ENCODE data around the gene PRR22. TPM values are rescaled to one million over a fixed set of nuclear protein-coding genes. Genes with fewer than 3 reads are reported as not detected.
A peak's percentile ranks its signal among the peaks of the same experiment; 100 is the strongest.

PRR22 gene
- total RNA-seq, result 1 to 10 TPM; 4.6 to 9.9 TPM

DNA sequence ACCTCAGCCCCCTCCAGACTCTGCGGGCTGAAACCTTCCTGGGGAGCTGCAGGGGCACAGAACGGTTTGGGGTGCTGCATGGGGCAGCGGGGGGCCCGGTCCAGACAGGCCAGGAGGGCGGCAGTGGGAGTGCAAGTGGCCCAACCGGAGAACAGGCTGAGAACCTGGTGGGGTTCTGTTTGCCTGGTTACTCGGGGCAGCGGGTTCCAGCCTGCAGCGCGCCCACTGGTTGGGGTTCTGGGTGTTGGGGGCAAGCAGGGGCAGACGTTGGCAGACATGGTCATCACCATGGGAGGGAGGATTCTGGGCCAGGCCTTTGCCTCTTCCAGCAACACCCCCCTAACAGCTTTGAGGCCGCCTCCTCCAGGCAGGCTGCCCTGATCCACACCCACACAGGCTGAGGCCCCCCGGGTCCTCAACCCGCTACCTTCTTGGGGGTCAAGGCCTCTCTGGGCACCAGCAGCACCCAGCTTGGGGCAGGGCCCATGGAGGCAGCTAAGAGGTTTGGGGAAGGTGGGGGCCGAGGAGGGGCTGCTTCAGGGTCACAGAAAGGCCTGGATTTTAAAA is at the start of gene PRR22:
PRR22 (minus strand) TSS at position 166 of the 567 bp plus-strand sequence; CDS start at position 80, 86 bp downstream.
- Mint-ChIP-seq H3K27me3 (no peaks in the 10 kb centered on the region), H3K9me3 (no peaks in the 10 kb centered on the region), H3K4me3 (no peak within 1 kb of the TSS), H3K36me3 (ENCODE audit: low read depth) (peaks cover 40% of the 10 kb centered on the region), H3K27ac (no peak within 1 kb of the TSS), H3K4me1 (no peaks in the 10 kb centered on the region)
- no peak for ATAC-seq (replicated peaks)

DNA sequence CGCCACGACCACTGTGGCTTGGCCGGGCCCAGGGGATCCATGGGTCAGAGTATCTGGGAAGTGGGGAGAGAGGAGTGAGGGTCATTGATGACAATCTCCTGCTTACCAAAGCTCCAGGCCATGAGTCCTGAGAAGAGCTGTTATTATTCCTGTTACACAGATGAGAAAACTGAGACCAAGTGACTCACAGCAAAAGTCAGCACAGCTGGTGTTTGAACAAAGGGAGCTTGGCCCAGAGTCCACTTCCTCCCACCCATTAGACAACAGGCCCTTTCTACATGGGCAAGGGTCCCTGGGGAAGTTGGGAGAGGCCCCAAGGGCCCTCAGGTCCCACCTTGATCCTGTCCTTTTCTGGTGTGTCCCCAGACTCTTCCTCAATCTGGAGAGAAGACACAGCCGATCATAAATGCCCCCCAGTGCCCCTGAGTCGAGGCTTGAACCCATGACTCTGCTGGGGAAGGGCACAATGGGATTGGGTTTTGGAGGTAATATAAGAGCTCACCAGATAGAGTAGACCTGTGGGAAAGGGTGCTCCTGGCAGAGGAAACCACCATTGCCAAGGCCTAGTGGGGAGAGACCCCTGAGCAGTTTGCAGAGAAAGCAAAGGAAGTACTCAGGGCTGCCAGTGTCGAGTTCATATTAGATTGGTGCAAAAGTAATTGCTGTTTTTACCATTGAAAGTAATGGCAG is 48.1 kb upstream of the PRR22 start:
- Mint-ChIP-seq H3K4me1 (no peaks in the 10 kb centered on the region), H3K27me3 (no peaks in the 10 kb centered on the region), H3K9me3 (no peaks in the 10 kb centered on the region), H3K4me3 (no peak overlapping the region), H3K27ac (no peak overlapping the region), H3K36me3 (ENCODE audit: low read depth) (peaks cover 6% of the 10 kb centered on the region)
- ATAC-seq (replicated peaks), result no peak

DNA sequence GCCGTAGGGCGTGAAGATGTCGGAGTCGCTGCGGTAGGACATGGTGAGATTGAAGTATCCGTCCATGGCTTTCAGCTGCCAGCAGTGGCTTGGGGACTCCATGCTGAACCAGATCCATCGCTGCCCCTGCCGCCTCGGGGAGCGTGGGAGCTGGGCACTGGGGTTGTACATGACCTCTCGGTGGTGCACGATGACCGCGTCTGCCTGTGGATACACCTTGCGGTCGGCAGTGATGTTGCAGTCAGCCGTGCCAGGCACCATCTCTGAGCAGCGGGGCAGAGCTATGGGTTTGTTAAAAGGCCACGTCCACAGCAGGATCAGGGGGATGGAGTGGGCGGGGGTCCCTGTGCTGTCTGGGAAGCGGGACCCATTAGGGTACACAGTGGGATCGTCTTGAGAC is 47.5 kb upstream of the PRR22 start:
- no peaks in the 10 kb centered on the region for H3K9me3 Mint-ChIP-seq
- no peaks in the 10 kb centered on the region for H3K27me3 Mint-ChIP-seq
- H3K4me1 Mint-ChIP-seq, result no peaks in the 10 kb centered on the region
- H3K4me3 Mint-ChIP-seq, result no peak overlapping the region
- ATAC-seq (replicated peaks), result no peak
- peaks cover 6% of the 10 kb centered on the region for H3K36me3 Mint-ChIP-seq (ENCODE audit: low read depth)
- no peak overlapping the region for H3K27ac Mint-ChIP-seq

DNA sequence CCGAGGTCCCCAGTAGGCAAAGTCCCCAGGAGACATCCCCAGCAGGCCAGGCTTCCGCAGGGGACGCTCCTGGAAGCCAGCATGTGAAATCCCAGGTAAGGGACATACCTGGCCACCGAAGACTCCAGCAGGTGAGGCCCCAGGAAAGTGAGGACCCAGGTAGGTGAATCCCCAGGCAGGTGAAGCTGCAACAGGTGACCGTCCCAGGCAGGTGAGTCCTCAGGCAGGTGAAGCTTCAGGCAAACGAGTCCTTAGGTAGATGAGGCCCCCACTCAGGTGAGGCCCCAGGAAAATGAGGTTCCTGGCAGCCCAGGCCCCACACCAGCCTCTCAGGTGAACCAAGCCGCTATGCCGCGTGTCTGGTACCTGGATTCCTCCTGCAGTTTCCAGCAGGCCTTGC is 46.6 kb upstream of the PRR22 start:
- Mint-ChIP-seq H3K36me3 (ENCODE audit: low read depth) (peaks cover 6% of the 10 kb centered on the region), H3K4me1 (no peaks in the 10 kb centered on the region), H3K27ac (no peak overlapping the region), H3K9me3 (no peaks in the 10 kb centered on the region), H3K27me3 (no peaks in the 10 kb centered on the region), H3K4me3 (no peak overlapping the region)
- no peak for ATAC-seq (replicated peaks)

- Mint-ChIP-seq H3K27me3 (no peaks in the 10 kb centered on the region), H3K36me3 (ENCODE audit: low read depth) (peaks cover 6% of the 10 kb centered on the region), H3K9me3 (no peaks in the 10 kb centered on the region), H3K4me3 (peak overlapping the region; percentile 90), H3K27ac (no peak overlapping the region), H3K4me1 (no peaks in the 10 kb centered on the region)
- ATAC-seq (replicated peaks), result no peak
Measured at GRCh38 chr19:5829567-5830310, 45.2 kb upstream of the PRR22 start.

GRCh38 chr19:5828661-5829566 is 44.4 kb upstream of the PRR22 start:
- no peaks in the 10 kb centered on the region for H3K9me3 Mint-ChIP-seq
- ATAC-seq (replicated peaks), result no peak

DNA sequence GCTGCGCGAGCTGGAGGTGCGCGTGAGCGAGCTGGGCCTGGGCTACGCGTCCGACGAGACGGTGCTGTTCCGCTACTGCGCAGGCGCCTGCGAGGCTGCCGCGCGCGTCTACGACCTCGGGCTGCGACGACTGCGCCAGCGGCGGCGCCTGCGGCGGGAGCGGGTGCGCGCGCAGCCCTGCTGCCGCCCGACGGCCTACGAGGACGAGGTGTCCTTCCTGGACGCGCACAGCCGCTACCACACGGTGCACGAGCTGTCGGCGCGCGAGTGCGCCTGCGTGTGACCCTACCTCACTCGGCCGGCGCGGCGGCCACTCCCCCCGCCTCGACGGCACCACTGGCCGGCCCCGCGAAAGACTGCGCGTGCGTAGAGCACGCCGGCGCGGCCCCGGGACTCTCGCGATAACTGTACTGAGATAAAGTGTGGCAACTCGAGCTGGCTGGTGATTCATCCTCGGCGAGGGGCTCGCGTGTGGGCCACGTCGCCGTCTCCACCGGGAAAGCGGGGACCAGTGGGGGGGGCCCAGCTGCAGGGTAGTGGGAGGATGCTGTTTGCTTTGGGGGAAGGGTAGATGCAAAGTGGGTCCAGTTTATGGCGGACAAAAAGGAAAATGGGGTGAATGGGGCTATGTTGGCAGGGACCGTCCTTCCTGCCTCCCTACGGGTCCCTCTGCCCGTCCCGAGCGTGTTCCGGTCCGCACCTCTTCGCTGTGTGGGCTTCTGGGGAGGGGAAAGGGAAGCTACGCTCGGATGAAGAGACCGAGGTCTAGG is 43.5 kb upstream of the PRR22 start:
- Mint-ChIP-seq H3K27me3 (no peaks in the 10 kb centered on the region), H3K27ac (peak overlapping the region; percentile 96), H3K36me3 (ENCODE audit: low read depth) (peaks cover 6% of the 10 kb centered on the region), H3K9me3 (no peaks in the 10 kb centered on the region), H3K4me1 (no peaks in the 10 kb centered on the region), H3K4me3 (peak overlapping the region; percentile 90)
- ATAC-seq (replicated peaks), result peak; percentile 89

More at GRCh38 chr19:5828661-5829566, 44.4 kb upstream of the PRR22 start:
- Mint-ChIP-seq H3K4me3 (peak overlapping the region; percentile 90), H3K36me3 (ENCODE audit: low read depth) (peaks cover 6% of the 10 kb centered on the region), H3K4me1 (no peaks in the 10 kb centered on the region), H3K27me3 (no peaks in the 10 kb centered on the region), H3K27ac (peak overlapping the region; percentile 96)

- H3K4me1 Mint-ChIP-seq, result no peaks in the 10 kb centered on the region
- H3K27ac Mint-ChIP-seq, result peak overlapping the region; percentile 95
- H3K27me3 Mint-ChIP-seq, result no peaks in the 10 kb centered on the region
- H3K9me3 Mint-ChIP-seq, result no peaks in the 10 kb centered on the region
- H3K36me3 Mint-ChIP-seq (ENCODE audit: low read depth), result peaks cover 6% of the 10 kb centered on the region
- no peak for ATAC-seq (replicated peaks)
- peak overlapping the region; percentile 90 for H3K4me3 Mint-ChIP-seq
Measured at GRCh38 chr19:5827342-5827890, 42.9 kb upstream of the PRR22 start.

GRCh38 chr19:5826531-5827341 is 42.2 kb upstream of the PRR22 start:
- peaks cover 6% of the 10 kb centered on the region for H3K36me3 Mint-ChIP-seq (ENCODE audit: low read depth)
- H3K27me3 Mint-ChIP-seq, result no peaks in the 10 kb centered on the region
- no peaks in the 10 kb centered on the region for H3K4me1 Mint-ChIP-seq
- ATAC-seq (replicated peaks), result no peak
- peak overlapping the region; percentile 95 for H3K27ac Mint-ChIP-seq
- H3K4me3 Mint-ChIP-seq, result peak overlapping the region; percentile 90
- no peaks in the 10 kb centered on the region for H3K9me3 Mint-ChIP-seq

- no peak overlapping the region for H3K4me3 Mint-ChIP-seq
- H3K27ac Mint-ChIP-seq, result no peak overlapping the region
- H3K9me3 Mint-ChIP-seq, result no peaks in the 10 kb centered on the region
- ATAC-seq (replicated peaks), result no peak
- no peaks in the 10 kb centered on the region for H3K4me1 Mint-ChIP-seq
- H3K36me3 Mint-ChIP-seq (ENCODE audit: low read depth), result peaks cover 6% of the 10 kb centered on the region
- H3K27me3 Mint-ChIP-seq, result peaks cover 3% of the 10 kb centered on the region
Measured at GRCh38 chr19:5825178-5825577, 40.6 kb upstream of the PRR22 start.

- ATAC-seq (replicated peaks), result no peak
- Mint-ChIP-seq H3K27ac (no peak overlapping the region), H3K4me1 (no peaks in the 10 kb centered on the region), H3K36me3 (ENCODE audit: low read depth) (peaks cover 6% of the 10 kb centered on the region), H3K4me3 (no peak overlapping the region), H3K27me3 (peaks cover 3% of the 10 kb centered on the region), H3K9me3 (no peaks in the 10 kb centered on the region)
Measured at GRCh38 chr19:5824751-5825150, 40.2 kb upstream of the PRR22 start.

- peaks cover 6% of the 10 kb centered on the region for H3K36me3 Mint-ChIP-seq (ENCODE audit: low read depth)
- H3K4me3 Mint-ChIP-seq, result no peak overlapping the region
- H3K9me3 Mint-ChIP-seq, result no peaks in the 10 kb centered on the region
- peaks cover 3% of the 10 kb centered on the region for H3K27me3 Mint-ChIP-seq
- no peak overlapping the region for H3K27ac Mint-ChIP-seq
- H3K4me1 Mint-ChIP-seq, result no peaks in the 10 kb centered on the region
- no peak for ATAC-seq (replicated peaks)
Measured at GRCh38 chr19:5823579-5824281, 39.2 kb upstream of the PRR22 start.

Measured in activated T-helper 17 cell treated with anti-CD3 and anti-CD28 coated beads, Interleukin-2, amount 50 U/mL, for 72 hours (primary cell).